HG03196 (cell line): ENCODE data around the gene LRRFIP1.
"Not testable (repeated sequence)": the region's sequence is repeated elsewhere in the genome, so short reads cannot be mapped to it uniquely, and the experiment has no call there.

Experiments used
- ATAC-seq: cut with Tn5 transposase; IDR thresholded peaks from one replicate; pipeline ENCODE4 v1.9.1; 2021; ENCODE audit not compliant: unreplicated experiment

LRRFIP1 gene

DNA sequence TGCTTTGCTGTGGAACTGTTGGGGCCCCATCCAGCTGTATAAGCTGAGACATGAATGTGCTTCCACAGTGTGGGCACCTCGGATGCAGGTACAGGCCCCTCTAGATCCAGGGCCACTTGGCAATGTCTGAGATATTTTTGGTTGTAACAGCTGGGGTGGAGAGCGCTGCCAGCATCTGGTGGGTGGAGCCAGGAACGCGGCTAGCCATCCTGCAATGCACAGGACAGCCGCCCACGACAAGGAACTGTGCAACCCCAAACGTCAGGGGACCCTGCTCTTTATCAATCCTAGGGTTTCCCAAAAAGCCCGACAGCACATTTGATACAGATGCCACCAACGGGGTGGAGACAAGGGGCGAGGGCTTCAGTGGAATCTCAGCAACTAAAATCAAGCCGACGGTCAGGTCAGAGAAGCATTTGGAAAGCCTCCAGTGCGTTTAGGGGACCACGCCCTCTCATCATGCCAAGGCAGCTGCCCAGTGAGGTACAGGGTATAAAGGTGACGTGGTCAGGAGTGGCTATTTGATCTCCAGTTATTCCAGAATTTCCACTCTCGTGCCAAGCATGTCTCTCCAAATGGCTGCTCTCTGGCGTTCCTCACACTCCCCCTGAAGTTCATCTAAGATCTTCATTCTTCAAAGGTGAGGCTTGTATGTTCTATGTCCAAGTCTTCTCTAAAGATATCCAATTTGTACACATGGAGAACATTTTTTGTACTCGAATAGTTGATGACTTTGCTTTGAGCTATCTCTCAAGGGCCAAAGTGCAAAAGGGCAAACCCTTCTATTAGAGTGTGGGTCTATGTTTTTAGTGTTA is 55.7 kb downstream of the LRRFIP1 start:
- no peak for ATAC-seq

- ATAC-seq = no peak
Observed at GRCh38 chr2:237685408-237685807, 58.0 kb downstream of the LRRFIP1 start.

GRCh38 chr2:237686659-237687136 is 59.3 kb downstream of the LRRFIP1 start:
- ATAC-seq = no peak

GRCh38 chr2:237688081-237688480 is 60.7 kb downstream of the LRRFIP1 start:
- ATAC-seq = no peak

DNA sequence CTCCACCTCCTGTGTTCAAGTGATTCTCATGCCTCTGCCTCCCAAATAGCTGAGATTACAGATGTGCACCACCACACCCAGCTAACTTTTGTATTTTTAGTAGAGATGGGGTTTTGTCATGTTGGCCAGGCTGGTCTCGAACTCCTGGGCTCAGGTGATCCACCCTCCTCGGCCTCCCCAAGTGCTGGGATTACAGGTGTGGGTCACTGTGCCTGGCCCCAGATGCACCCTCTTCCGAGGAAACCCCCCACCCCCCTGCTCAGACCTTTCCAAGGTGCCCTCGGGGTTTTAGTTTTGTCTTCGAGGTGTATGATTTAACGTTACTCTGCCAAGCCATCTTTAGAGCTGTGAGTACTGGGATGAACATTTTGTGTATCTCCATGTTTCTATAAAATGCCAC is 61.2 kb downstream of the LRRFIP1 start:
- not testable (repeated sequence) for ATAC-seq

- ATAC-seq = no peak
Observed at GRCh38 chr2:237689336-237690131, 62.1 kb downstream of the LRRFIP1 start.

DNA sequence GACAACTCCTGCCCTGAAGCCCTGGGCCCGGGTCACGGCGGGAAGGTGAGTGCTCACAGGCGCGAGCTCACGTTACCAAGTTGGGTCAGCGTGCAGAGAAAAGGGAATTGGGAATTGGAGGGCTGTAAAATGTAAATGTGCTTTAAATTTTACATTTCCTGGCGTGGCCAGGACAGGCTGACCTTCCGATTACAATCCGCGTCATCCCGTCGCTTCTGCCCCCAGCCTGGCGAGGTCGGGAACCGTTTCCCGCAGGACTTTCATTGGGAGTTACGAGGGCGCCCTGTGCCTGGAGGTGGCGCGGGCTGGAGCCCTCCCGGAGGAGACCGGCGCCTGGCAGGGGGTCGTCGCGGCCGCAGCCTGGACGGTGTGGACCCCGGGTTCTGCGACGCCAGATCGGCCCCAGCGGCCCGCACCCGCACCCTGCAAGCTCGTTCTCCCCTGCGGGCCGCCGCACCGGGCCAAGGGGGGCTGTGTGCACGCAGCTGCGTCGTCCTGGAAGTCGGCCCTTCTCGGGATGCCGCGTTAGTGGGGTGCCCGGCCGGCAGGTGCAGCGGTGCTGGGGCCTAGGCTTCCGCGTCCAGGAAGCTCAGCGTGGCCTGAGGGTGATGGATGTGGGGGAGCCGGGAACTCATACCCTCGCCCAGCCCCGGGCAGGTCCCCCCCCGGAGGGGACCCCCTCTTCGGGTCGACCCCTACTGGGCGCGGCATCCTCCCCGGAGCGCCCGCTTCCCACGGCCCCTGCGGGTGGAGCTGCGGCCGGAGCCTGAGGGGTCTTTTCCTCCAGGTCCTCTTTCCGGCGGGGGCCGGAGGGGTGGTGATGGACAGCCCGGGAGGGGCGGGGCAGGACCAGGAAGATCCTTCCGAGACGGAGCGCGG is 63.9 kb downstream of the LRRFIP1 start:
- peak; percentile 25 for ATAC-seq

- peak; percentile 45 for ATAC-seq
Observed at GRCh38 chr2:237691908-237692600, 64.7 kb downstream of the LRRFIP1 start.

DNA sequence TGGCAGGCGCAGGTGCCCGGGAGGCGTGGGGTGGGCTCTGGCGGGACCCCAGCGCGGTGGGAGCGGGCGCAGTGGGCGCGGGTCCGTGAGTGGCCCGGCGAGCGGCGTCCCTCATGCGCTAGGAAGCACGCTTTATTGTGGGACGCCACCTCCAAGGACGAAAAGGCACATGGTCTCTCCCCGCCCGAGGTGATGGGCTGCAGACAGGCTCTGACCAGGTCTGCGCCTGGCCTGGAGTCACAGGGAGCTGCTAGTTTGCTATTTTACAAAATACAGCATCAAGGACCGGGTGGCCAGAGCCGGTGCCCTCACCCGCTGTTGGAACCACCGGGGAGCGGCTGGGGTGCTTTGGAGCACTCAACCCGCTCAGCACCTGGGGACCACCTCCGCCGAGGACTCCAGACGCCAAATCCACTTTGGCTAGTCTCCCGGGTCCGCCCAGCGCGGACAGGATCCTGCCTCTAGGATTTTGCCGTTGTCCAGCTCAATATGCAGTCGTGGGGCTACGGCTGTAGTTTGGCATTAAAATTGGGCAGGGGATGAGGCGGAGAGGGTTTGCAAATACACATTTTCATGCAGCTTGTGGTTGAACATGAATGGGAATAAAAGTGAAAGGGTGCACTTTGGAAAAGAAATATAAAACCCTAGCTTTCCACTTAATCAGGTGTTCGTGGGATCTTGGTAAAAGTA is 65.4 kb downstream of the LRRFIP1 start:
- ATAC-seq = peak; percentile 6

- no peak for ATAC-seq
Observed at GRCh38 chr2:237693291-237693994, 66.1 kb downstream of the LRRFIP1 start.

GRCh38 chr2:237694415-237695194 is 67.2 kb downstream of the LRRFIP1 start:
- ATAC-seq = no peak

DNA sequence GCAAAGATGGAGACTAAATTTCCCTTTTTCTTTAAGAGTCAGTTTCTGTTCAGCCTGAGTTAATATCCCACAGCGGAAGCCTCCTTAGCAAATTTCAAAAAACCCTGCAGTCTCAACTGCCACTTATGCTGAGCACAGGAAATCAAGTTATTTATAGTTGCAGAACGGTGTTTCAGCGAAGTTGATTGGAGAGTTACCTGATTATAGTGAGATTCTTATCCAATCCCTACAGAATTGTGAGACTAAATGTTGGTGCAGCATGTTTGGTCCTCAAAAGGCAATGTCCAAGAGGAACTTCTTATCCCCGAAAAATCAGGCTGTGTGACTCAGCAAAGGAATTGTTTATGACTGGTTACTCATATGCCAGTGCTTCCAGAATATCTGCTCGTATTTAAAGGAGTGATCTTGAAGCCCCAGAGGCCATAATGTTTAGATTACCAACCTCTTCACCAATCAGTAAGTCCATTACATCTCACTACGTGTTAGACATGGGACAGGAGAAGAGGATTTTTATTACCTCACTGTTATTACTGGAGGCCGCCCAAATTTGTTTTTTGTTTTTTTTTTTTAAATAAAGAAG is 67.9 kb downstream of the LRRFIP1 start:
- no peak for ATAC-seq

DNA sequence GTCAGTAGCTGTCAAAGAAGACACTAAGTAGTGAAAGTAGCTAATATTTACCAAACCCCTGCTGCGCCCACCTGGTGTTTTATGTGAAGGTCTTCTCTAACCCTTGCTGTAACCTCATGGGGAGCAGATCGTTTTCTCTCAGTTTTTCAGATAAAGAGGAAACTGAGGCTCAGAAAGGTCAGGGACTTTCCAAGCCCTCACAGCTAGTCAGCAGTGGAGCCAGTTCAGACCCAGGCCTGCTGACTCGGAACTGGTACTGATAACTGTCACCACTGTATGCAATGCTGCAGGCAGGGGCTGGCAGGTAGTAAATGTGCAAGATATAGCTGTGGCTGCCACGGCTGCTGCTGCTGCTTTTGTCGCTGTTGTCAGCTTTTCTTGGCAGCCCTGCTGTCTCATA is 69.1 kb downstream of the LRRFIP1 start:
- no peak for ATAC-seq

DNA sequence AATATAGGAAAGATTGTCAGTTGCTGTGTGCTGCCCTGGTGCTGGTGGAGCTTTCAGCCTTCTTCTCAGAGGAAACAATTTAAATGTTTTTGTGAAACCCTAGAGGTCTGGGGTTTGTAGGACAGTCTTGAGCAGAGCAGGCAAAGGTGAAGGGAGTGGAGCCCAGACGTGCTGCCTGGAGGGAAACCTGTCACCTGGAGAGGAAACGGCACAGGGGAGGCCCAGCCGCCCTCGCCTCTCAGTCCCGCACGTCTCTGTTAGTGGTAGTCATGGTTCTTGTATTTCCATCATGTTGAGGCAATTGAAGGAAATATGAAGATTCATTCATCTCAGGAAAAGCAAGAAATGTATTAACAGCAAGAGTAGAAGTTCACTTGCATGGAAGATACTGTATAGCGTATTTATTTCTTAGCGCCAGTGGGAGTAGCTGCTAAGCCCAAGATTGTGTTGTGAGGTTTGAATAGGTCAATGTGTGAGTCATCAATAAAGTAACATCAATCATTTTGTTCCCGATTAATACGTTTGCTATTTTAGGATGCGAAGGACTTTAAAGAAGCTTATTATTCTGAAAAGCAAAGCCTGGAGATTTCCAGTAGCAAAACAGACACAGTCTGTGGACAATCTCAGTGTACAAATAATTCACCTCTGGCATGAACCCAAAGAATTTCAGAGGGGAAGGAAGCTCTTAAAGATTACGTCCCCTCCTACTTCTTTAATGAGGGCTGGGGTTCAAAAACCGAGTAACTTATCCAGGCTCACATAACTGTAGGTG is 70.4 kb downstream of the LRRFIP1 start:
- no peak for ATAC-seq

GRCh38 chr2:237698358-237698694 is 70.9 kb downstream of the LRRFIP1 start:
- ATAC-seq = no peak

- no peak for ATAC-seq
Observed at GRCh38 chr2:237699870-237700511, 72.6 kb downstream of the LRRFIP1 start.

DNA sequence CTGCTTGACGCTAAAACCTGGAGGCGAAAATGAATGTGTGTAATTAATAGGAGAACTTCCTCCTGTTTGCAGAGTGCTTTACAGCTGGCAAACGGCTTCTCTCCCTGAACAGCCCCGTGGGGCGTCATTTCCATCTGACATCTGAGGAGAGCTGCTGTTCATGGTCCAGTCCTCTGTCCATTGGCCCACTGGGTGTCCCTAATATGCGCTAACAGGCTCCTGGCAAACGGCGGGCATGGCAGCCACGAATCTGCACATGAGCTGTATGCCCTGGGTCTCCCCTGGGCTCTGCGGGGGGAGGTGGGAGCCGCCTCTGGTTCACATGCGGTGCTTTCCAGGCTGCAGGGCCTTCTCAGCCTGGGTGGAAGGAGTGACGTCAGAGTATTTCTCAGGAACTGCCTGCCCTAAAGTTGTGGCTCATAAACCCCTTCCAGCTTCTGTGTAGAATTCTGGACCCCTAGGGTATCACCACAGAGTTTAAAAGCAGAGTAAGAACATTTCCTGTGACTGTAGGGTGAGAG is 73.2 kb downstream of the LRRFIP1 start:
- ATAC-seq = no peak
